Keratinocyte (primary cell): ENCODE results near the gene FITM2. TPM values are rescaled to one million over a fixed set of nuclear protein-coding genes. Genes with fewer than 3 reads are reported as not detected.

Source experiments
- DNase-seq: peaks from one replicate; pipeline ENCODE4 v3.0.0-alpha.2; 2011; ENCODE audit warnings: low read depth, missing footprints, low spot score
- FAIRE-seq: peaks from 2 replicates; lab custom pipeline; 2011; peaks lifted over from hg19 to GRCh38; lab: Jason Lieb, UNC
- H2AFZ ChIP-seq: 2 replicates; pipeline ENCODE4 v1.6.0; 2012; ENCODE audit warnings: low read length, control low read depth, inconsistent platforms; ENCODE audit not compliant: control insufficient read depth
- H3K27ac ChIP-seq: 2 replicates; pipeline ENCODE4 v1.5.1; 2011; ENCODE audit warnings: low read length; ENCODE audit not compliant: control insufficient read depth, insufficient read depth
- H3K27me3 ChIP-seq: 3 replicates; pipeline ENCODE4 v1.6.0; 2011; ENCODE audit warnings: low read length; ENCODE audit not compliant: control insufficient read depth, insufficient read depth; ENCODE audit errors: extremely low read depth
- H3K36me3 ChIP-seq, 2 experiments: 2 replicates in 1 of 2; 3 replicates in 1 of 2; pipeline ENCODE4 v1.5.1; 2011; ENCODE audit warnings: low read length in 2 of 2, mild to moderate bottlenecking in 1 of 2; ENCODE audit not compliant: control insufficient read depth in 2 of 2, insufficient read depth in 2 of 2; ENCODE audit errors: extremely low read depth in 1 of 2
- H3K4me1 ChIP-seq: 3 replicates; pipeline ENCODE4 v1.5.1; 2011; ENCODE audit warnings: low read length; ENCODE audit not compliant: control insufficient read depth, insufficient read depth; ENCODE audit errors: extremely low read depth
- H3K4me2 ChIP-seq: 3 replicates; pipeline ENCODE4 v1.6.0; 2011; ENCODE audit warnings: low read depth, low read length; ENCODE audit not compliant: control insufficient read depth, insufficient read depth; ENCODE audit errors: extremely low read depth
- H3K4me3 ChIP-seq, 3 experiments: fragments of 200-600 bp in 1 of 3; sonication (generic) in 1 of 3; 2 replicates in 2 of 3; 3 replicates in 1 of 3; pipeline ENCODE4 v1.5.1; 2011 to 2016; ENCODE audit warnings: low read length in 3 of 3, mild to moderate bottlenecking in 3 of 3, control low read depth in 2 of 3, inconsistent platforms in 1 of 3, low read depth in 1 of 3, mixed read lengths in 1 of 3, mixed run types in 1 of 3, moderate library complexity in 1 of 3; ENCODE audit not compliant: control insufficient read depth in 2 of 3, insufficient read depth in 2 of 3; ENCODE audit errors: extremely low read depth in 1 of 3
- H3K79me2 ChIP-seq: 2 replicates; pipeline ENCODE4 v1.6.0; 2012; ENCODE audit warnings: low read length; ENCODE audit not compliant: control insufficient read depth, insufficient read depth
- H3K9ac ChIP-seq: 3 replicates; pipeline ENCODE4 v1.6.0; 2011; ENCODE audit warnings: low read length; ENCODE audit not compliant: control insufficient read depth, insufficient read depth; ENCODE audit errors: extremely low read depth
- H3K9me1 ChIP-seq: 3 replicates; pipeline ENCODE4 v1.6.0; 2011; ENCODE audit warnings: low read length; ENCODE audit not compliant: control insufficient read depth, insufficient read depth; ENCODE audit errors: extremely low read depth
- H3K9me3 ChIP-seq: 2 replicates; pipeline ENCODE4 v1.5.1; 2012; ENCODE audit warnings: low read depth, low read length; ENCODE audit not compliant: control insufficient read depth
- H4K20me1 ChIP-seq: 3 replicates; pipeline ENCODE4 v1.6.0; 2011; ENCODE audit warnings: low read length; ENCODE audit not compliant: control insufficient read depth, insufficient read depth; ENCODE audit errors: extremely low read depth
- EZH2 ChIP-seq: IDR thresholded peaks from one replicate; pipeline ENCODE4 v1.6.1; 2012; ENCODE audit warnings: inconsistent platforms, mild to moderate bottlenecking, low read length, moderate library complexity
- dilution Hi-C: fragments of 300-500 bp; cut with MboI; formaldehyde crosslinking; loops from one replicate; pipeline ENCODE4 v1.7.0; 2020; ENCODE audit warnings: low sequenced_read_pairs; ENCODE audit not compliant: extremely low pct_ligation_motif_present
- polyA plus RNA-seq, 5 experiments: library from polyadenylated mRNA; depleted of rRNA in 3 of 5; stranded (reverse) in 3 of 5; stranded (forward) in 1 of 5; unstranded in 1 of 5; fragments of >200 nt; gene quantifications; 1 replicate in 1 of 5; 2 replicates in 3 of 5; 3 replicates in 1 of 5; pipeline versions ENCODE4 v1.2.1 to v1.2.3, GENCODE V29; 2011 to 2012; ENCODE audit warnings: missing spikeins in 2 of 5, low read depth in 1 of 5, low replicate concordance in 1 of 5
- TF ChIP-seq, protein P1 (sequence below), 3 experiments: IDR thresholded peaks in 1 of 3; conservative IDR thresholded peaks in 1 of 3; optimal IDR thresholded peaks in 1 of 3; 2 replicates in 2 of 3; 3 replicates in 1 of 3; pipeline versions ENCODE3 to v1.5.1; 2011; ENCODE audit warnings: low read length in 3 of 3, mild to moderate bottlenecking in 3 of 3, moderate library complexity in 2 of 3, control low read depth in 1 of 3, inconsistent platforms in 1 of 3; ENCODE audit not compliant: insufficient read depth in 2 of 3; ENCODE audit errors: extremely low read depth in 1 of 3

FITM2 gene
- polyA plus RNA-seq, 1 donor (not counting 4 experiments of a cell fraction or from before 2014, with no cell fraction given): 2.9 TPM

DNA sequence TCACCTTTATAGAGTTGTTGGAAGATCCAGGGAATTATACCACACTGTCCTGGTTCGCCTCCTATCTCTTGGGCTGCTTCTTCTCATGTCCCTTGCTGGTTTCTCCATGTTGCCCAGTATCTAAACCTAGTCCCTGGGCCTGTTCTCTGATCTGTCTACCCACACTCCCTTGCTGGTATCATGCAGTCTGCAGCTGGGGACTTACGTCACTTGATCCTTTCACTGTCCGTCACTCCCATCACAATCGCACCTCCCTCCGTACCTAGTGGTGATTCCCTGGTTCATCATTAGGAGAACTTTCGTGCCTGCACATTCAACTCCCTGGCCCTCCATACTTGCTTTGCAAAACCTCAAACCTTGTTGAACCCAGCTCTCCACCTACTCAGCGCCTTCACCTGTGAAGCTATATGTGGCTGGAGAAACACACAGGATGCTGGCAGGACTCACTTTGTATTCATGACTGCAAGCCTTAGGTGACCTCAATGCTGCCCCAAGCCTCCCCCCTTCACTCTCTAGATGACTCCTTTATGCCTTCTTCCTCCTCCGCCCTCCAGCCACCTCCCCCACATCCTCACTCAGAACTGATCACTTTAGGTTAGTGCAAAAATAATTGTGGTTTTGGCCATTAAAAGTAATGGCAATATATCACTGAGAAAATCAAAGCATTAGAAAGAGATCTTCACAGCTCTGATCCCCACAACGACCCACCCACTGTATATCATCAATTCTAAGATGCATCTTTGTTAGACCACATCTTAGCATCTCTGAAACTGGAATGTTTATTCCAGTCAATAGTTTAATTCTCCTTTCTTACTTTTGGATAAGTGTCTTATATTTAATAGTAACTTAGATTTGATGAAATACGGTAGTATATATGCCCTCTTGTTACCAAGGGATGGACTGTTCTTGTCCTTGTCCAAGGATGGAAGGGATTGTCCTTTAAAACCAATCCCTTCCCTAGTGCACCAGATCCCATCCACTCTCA, 37.5 kb downstream of the FITM2 start:
- DNase-seq (no peak), FAIRE-seq (no peak)
- no peaks in the 10 kb centered on the region for H4K20me1 ChIP-seq
- TF ChIP-seq, protein P1, sequence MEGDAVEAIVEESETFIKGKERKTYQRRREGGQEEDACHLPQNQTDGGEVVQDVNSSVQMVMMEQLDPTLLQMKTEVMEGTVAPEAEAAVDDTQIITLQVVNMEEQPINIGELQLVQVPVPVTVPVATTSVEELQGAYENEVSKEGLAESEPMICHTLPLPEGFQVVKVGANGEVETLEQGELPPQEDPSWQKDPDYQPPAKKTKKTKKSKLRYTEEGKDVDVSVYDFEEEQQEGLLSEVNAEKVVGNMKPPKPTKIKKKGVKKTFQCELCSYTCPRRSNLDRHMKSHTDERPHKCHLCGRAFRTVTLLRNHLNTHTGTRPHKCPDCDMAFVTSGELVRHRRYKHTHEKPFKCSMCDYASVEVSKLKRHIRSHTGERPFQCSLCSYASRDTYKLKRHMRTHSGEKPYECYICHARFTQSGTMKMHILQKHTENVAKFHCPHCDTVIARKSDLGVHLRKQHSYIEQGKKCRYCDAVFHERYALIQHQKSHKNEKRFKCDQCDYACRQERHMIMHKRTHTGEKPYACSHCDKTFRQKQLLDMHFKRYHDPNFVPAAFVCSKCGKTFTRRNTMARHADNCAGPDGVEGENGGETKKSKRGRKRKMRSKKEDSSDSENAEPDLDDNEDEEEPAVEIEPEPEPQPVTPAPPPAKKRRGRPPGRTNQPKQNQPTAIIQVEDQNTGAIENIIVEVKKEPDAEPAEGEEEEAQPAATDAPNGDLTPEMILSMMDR (optimal IDR thresholded peaks at IDR 0.05 in 1 of 3, IDR thresholded peaks at IDR 0.05 in 1 of 3, conservative IDR thresholded peaks at IDR 0.05 in 1 of 3; ENCODE audit: extremely low read depth in 1 of 3, insufficient read depth in 2 of 3, low read length in 3 of 3): no peak
- TF ChIP-seq EZH2: no peak
- H3K79me2 ChIP-seq: no peaks in the 10 kb centered on the region
- H3K9me1 ChIP-seq: no peaks in the 10 kb centered on the region
- no peak overlapping the region for H3K4me3 ChIP-seq
- no peak overlapping the region for H3K9ac ChIP-seq
- no peaks in the 10 kb centered on the region for H3K36me3 ChIP-seq
- no peak overlapping the region for H3K27ac ChIP-seq
- H2AFZ ChIP-seq: no peak overlapping the region
- no peaks in the 10 kb centered on the region for H3K4me1 ChIP-seq
- H3K9me3 ChIP-seq: no peaks in the 10 kb centered on the region
- no peak overlapping the region for H3K4me2 ChIP-seq
- dilution Hi-C loops: no loop called here
- H3K27me3 ChIP-seq: peaks cover 4% of the 10 kb centered on the region

DNA sequence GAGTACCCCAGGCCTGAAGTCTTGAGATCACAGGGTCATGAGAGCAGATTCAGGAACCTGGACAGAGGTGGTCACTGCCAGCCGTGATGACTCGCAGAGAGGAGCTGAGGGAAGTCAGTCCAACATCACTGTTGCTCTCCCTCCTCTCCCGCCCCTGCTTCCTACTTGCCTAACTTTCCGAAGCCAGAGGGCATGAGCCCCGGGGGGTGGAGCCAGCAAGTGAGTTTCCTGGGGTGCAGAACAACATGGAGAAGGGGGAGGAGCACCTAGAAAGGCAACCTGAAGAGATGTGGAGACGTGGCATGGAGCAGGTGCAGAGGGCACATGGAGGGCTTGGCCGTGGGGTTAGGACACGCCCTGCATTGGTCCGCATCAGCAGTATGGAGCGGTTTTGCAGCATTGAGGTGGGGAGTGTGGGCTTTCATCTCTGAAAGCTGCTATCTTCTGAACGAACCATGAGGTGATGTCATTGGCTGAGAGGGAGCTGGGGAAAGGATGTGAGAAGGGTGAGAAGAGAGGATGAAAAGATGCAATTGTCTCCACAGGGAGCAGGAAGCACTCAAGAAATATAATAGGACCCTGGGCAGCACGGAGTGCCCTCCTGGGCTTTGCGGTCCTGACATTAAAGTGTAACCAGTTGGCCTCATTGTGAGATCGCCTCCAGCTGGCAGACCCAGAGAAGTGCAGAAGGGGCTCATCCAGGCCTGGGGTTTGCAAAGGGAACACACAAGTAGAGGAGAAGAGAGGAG, 38.9 kb downstream of the FITM2 start:
- Histone ChIP-seq H3K27me3 (peaks cover 4% of the 10 kb centered on the region), H3K9ac (no peak overlapping the region), H3K79me2 (no peaks in the 10 kb centered on the region), H2AFZ (no peak overlapping the region), H4K20me1 (no peaks in the 10 kb centered on the region), H3K9me3 (no peaks in the 10 kb centered on the region), H3K27ac (no peak overlapping the region), H3K36me3 (no peaks in the 10 kb centered on the region), H3K9me1 (no peaks in the 10 kb centered on the region), H3K4me1 (no peaks in the 10 kb centered on the region), H3K4me3 (no peak overlapping the region), H3K4me2 (no peak overlapping the region)
- dilution Hi-C loops: no loop called here
- TF ChIP-seq, protein P1 (optimal IDR thresholded peaks at IDR 0.05 in 1 of 3, IDR thresholded peaks at IDR 0.05 in 1 of 3, conservative IDR thresholded peaks at IDR 0.05 in 1 of 3; ENCODE audit: extremely low read depth in 1 of 3, insufficient read depth in 2 of 3, low read length in 3 of 3): peak in 2 of 3 experiments; percentile 14 to 29
- no peak for TF ChIP-seq EZH2
- DNase-seq (no peak), FAIRE-seq (no peak)
